ENCODE results near the gene TRPV5. TPM values are rescaled to one million over a fixed set of nuclear protein-coding genes. Genes with fewer than 3 reads are reported as not detected.

The TRPV5 gene
- polyA plus RNA-seq, 1 experiment = not detected

GRCh38 chr7:142917447-142917846 lies 16.1 kb downstream of the TRPV5 start:
- Histone ChIP-seq H3K4me3 (ENCODE audit: low read depth, low read length) (no peak overlapping the region), H3K27me3 (ENCODE audit: control insufficient read depth, insufficient read depth, low read length) (no peaks in the 10 kb centered on the region), H3K36me3 (ENCODE audit: control insufficient read depth, insufficient read depth, low read length) (no peaks in the 10 kb centered on the region)
- CTCF ChIA-PET = no interaction called here
- DNase-seq (ENCODE audit: low read depth) = no peak
- POLR2A ChIA-PET = no interaction called here
- TF ChIP-seq CTCF (IDR thresholded peaks at IDR 0.05; ENCODE audit: insufficient read depth, low read depth, low read length) = no peak

GRCh38 chr7:142916508-142916907 lies 17.0 kb downstream of the TRPV5 start:
- ChIA-PET CTCF (interaction anchor here (0.6 kb wide), 1 partner anchor 574 kb away, joined by 3 read pairs; no protein-coding TSS in a partner anchor), POLR2A (no interaction called here)
- no peak for DNase-seq (ENCODE audit: low read depth)
- Histone ChIP-seq H3K4me3 (ENCODE audit: low read depth, low read length) (no peak overlapping the region), H3K36me3 (ENCODE audit: control insufficient read depth, insufficient read depth, low read length) (no peaks in the 10 kb centered on the region), H3K27me3 (ENCODE audit: control insufficient read depth, insufficient read depth, low read length) (no peaks in the 10 kb centered on the region)
- no peak for TF ChIP-seq CTCF (IDR thresholded peaks at IDR 0.05; ENCODE audit: insufficient read depth, low read depth, low read length)

- ChIA-PET POLR2A (no interaction called here), CTCF (interaction anchor here (0.6 kb wide), 1 partner anchor 13 kb away, joined by 3 read pairs; no protein-coding TSS in a partner anchor)
- Histone ChIP-seq H3K4me3 (ENCODE audit: low read depth, low read length) (no peak overlapping the region), H3K36me3 (ENCODE audit: control insufficient read depth, insufficient read depth, low read length) (no peaks in the 10 kb centered on the region), H3K27me3 (ENCODE audit: control insufficient read depth, insufficient read depth, low read length) (no peaks in the 10 kb centered on the region)
- no peak for TF ChIP-seq CTCF (IDR thresholded peaks at IDR 0.05; ENCODE audit: insufficient read depth, low read depth, low read length)
- DNase-seq (ENCODE audit: low read depth) = no peak
These were observed 18.2 kb downstream of the TRPV5 start for GRCh38 chr7:142915315-142915714.

- no peaks in the 10 kb centered on the region for H3K36me3 ChIP-seq (ENCODE audit: control insufficient read depth, insufficient read depth, low read length)
- POLR2A ChIA-PET = no interaction called here
- no peak for TF ChIP-seq CTCF (IDR thresholded peaks at IDR 0.05; ENCODE audit: insufficient read depth, low read depth, low read length)
- H3K4me3 ChIP-seq (ENCODE audit: low read depth, low read length) = no peak overlapping the region
- no peak for DNase-seq (ENCODE audit: low read depth)
- H3K27me3 ChIP-seq (ENCODE audit: control insufficient read depth, insufficient read depth, low read length) = no peaks in the 10 kb centered on the region
- CTCF ChIA-PET = no interaction called here
These were observed 19.4 kb downstream of the TRPV5 start for GRCh38 chr7:142914121-142914520.

- Histone ChIP-seq H3K27me3 (ENCODE audit: control insufficient read depth, insufficient read depth, low read length) (no peaks in the 10 kb centered on the region), H3K36me3 (ENCODE audit: control insufficient read depth, insufficient read depth, low read length) (no peaks in the 10 kb centered on the region), H3K4me3 (ENCODE audit: low read depth, low read length) (no peak overlapping the region)
- CTCF ChIA-PET = no interaction called here
- DNase-seq (ENCODE audit: low read depth) = no peak
- no peak for TF ChIP-seq CTCF (IDR thresholded peaks at IDR 0.05; ENCODE audit: insufficient read depth, low read depth, low read length)
- POLR2A ChIA-PET = no interaction called here
These were observed 20.0 kb downstream of the TRPV5 start for GRCh38 chr7:142913566-142913965.

Measured in BJ (cell line).